COR-L47 (cell line): ENCODE data around the gene SFTPD.
"Not testable (repeated sequence)": the region's sequence is repeated elsewhere in the genome, so short reads cannot be mapped to it uniquely, and the experiment has no call there.

ENCODE experiments used
- DNase-seq: peaks from one replicate; lab custom pipeline; 2025; lab: John Stamatoyannopoulos, UW

Gene SFTPD

GRCh38 chr10:79948976-79949722 is at the start of gene SFTPD:
Gene SFTPD, minus strand, starts transcription at chr10:79949105. Its CDS starts 2,446 bp downstream, at chr10:79946659.
- no peak for DNase-seq

GRCh38 chr10:79995979-79996634 is 47.2 kb upstream of the SFTPD start:
- DNase-seq, result peak; percentile 17

GRCh38 chr10:79994556-79994955 is 45.7 kb upstream of the SFTPD start:
- DNase-seq, result no peak

- DNase-seq, result not testable (repeated sequence)
Measured at GRCh38 chr10:79988199-79988598, 39.3 kb upstream of the SFTPD start.

GRCh38 chr10:79986661-79987060 is 37.8 kb upstream of the SFTPD start:
- DNase-seq, result not testable (repeated sequence)

GRCh38 chr10:79985481-79986072 is 36.7 kb upstream of the SFTPD start:
- no peak for DNase-seq

GRCh38 chr10:79984851-79985250 is 35.9 kb upstream of the SFTPD start:
- DNase-seq, result no peak

GRCh38 chr10:79983286-79983909 is 34.5 kb upstream of the SFTPD start:
- no peak for DNase-seq

- DNase-seq, result no peak
Measured at GRCh38 chr10:79982861-79983260, 34.0 kb upstream of the SFTPD start.

GRCh38 chr10:79982362-79982800 is 33.5 kb upstream of the SFTPD start:
- no peak for DNase-seq

GRCh38 chr10:79981450-79982361 is 32.8 kb upstream of the SFTPD start:
- peak; percentile 53 for DNase-seq

- no peak for DNase-seq
Measured at GRCh38 chr10:79980711-79981110, 31.8 kb upstream of the SFTPD start.

- no peak for DNase-seq
Measured at GRCh38 chr10:79979976-79980687, 31.2 kb upstream of the SFTPD start.

- no peak for DNase-seq
Measured at GRCh38 chr10:79979310-79979975, 30.5 kb upstream of the SFTPD start.

- DNase-seq, result no peak
Measured at GRCh38 chr10:79976999-79977398, 28.1 kb upstream of the SFTPD start.

GRCh38 chr10:79970062-79970461 is 21.2 kb upstream of the SFTPD start:
- no peak for DNase-seq

- DNase-seq, result no peak
Measured at GRCh38 chr10:79947787-79948424, 999 bp downstream of the SFTPD start.

- peak; percentile 2 for DNase-seq
Measured at GRCh38 chr10:79947083-79947415, 1.9 kb downstream of the SFTPD start.

GRCh38 chr10:79946271-79947082 is 2.4 kb downstream of the SFTPD start:
- no peak for DNase-seq
